ENCODE measurements around the gene C6orf136.

GRCh38 chr6:30679765-30680535 is 33.0 kb downstream of the C6orf136 start:
- no peak for TF ChIP-seq CTCF (IDR thresholded peaks at IDR 0.05)
- TF ChIP-seq POLR2AphosphoS5 (IDR thresholded peaks at IDR 0.05): no peak
- no peak for TF ChIP-seq POLR2A (IDR thresholded peaks at IDR 0.05)

All from stomach (tissue), 4 donors.